Spleen (tissue), 7 donors: ENCODE measurements around the gene PGF.

Source experiments
- POLR2A ChIP-seq, 3 donors: fragments of 450-650 bp; IDR thresholded peaks; one replicate each; pipeline ENCODE4 v1.5.1; 2017; ENCODE audit warnings: antibody characterized with exemption in 3 of 3, mild to moderate bottlenecking in 1 of 3
- POLR2AphosphoS5 ChIP-seq, 3 donors: sonication (generic); formaldehyde crosslinking; IDR thresholded peaks; one replicate each; pipeline ENCODE4 v1.5.1; 2017; ENCODE audit warnings: antibody characterized with exemption in 3 of 3
- TF ChIP-seq, protein P1 (sequence below), 11 experiments: fragments of 200-600 bp in 7 of 11; fragments of 450-650 bp in 4 of 11; sonication (generic) in 4 of 11; IDR thresholded peaks in 8 of 11; conservative IDR thresholded peaks in 3 of 11; 1 replicate in 7 of 11; 2 replicates in 4 of 11; pipeline versions ENCODE4 v1.4.0 to v1.8.0; 2016 to 2021; ENCODE audit warnings: antibody characterized with exemption in 11 of 11, inconsistent platforms in 4 of 11, mild to moderate bottlenecking in 1 of 11
- donor health status: DM: no; HTN: no; CAD: no; lungs with moderate emphysema.
- donor health status: DM: no; HTN: no; CAD: no.
- donor health status: DM: no; HTN: no; CAD: no.

DNA sequence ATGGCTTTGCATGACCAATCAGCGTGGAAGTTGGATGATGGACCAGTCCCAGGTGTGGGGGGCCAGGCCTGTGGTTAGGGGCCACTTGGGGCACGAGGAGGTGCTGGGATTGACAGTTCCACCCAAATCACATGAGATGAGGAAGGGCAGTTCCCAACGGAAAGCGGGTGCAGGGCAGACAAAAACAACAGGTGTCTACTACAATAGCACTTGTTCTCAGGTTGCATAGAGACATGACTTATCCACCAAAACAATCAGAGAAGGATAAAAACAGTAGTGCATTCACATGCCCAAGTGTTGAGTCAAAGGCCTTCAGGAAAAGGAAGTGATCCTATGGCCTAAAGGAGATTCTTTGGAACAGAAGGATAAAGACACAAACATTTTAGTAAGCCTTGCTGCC is 32.7 kb upstream of the PGF start:
- TF ChIP-seq, protein P1, sequence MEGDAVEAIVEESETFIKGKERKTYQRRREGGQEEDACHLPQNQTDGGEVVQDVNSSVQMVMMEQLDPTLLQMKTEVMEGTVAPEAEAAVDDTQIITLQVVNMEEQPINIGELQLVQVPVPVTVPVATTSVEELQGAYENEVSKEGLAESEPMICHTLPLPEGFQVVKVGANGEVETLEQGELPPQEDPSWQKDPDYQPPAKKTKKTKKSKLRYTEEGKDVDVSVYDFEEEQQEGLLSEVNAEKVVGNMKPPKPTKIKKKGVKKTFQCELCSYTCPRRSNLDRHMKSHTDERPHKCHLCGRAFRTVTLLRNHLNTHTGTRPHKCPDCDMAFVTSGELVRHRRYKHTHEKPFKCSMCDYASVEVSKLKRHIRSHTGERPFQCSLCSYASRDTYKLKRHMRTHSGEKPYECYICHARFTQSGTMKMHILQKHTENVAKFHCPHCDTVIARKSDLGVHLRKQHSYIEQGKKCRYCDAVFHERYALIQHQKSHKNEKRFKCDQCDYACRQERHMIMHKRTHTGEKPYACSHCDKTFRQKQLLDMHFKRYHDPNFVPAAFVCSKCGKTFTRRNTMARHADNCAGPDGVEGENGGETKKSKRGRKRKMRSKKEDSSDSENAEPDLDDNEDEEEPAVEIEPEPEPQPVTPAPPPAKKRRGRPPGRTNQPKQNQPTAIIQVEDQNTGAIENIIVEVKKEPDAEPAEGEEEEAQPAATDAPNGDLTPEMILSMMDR (IDR thresholded peaks at IDR 0.05 in 8 of 11, conservative IDR thresholded peaks at IDR 0.05 in 3 of 11): no peak
- no peak for TF ChIP-seq POLR2A (IDR thresholded peaks at IDR 0.05)
- no peak for TF ChIP-seq POLR2AphosphoS5 (IDR thresholded peaks at IDR 0.05)
